A549 (cell line): ENCODE results near the gene GPR61.

Experiments
- BHLHE40 ChIP-seq: IDR thresholded peaks from 2 replicates; pipeline ENCODE4 v1.6.1; 2012; ENCODE audit warnings: low read depth, low read length, inconsistent platforms
- CTCF ChIP-seq: fragments of >200 bp; sonication (Bioruptor Twin); formaldehyde crosslinking; IDR thresholded peaks from 3 replicates; pipeline ENCODE4 v1.5.1; 2016
- EHMT2 ChIP-seq: fragments of 200-600 bp; sonication (generic); IDR thresholded peaks from 2 replicates; pipeline ENCODE4 v1.6.1; 2016; ENCODE audit warnings: antibody characterized with exemption, low read depth, mild to moderate bottlenecking, moderate library complexity
- EP300 ChIP-seq, 2 experiments: fragments of >200 bp; sonication (Bioruptor Twin); formaldehyde crosslinking; IDR thresholded peaks; 2 replicates in 1 of 2; 3 replicates in 1 of 2; pipeline ENCODE4 v1.6.1; 2016 to 2017
- ESRRA ChIP-seq: fragments of 150-350 bp; IDR thresholded peaks from 2 replicates; pipeline ENCODE4 v1.6.1; 2014; ENCODE audit warnings: mild to moderate bottlenecking, low read length, borderline replicate concordance
- KDM1A ChIP-seq: fragments of 200-600 bp; sonication (generic); IDR thresholded peaks from 2 replicates; pipeline ENCODE4 v1.6.1; 2016; ENCODE audit warnings: low read depth, mild to moderate bottlenecking
- MYC ChIP-seq: IDR thresholded peaks from 2 replicates; pipeline ENCODE4 v1.6.1; 2012; ENCODE audit warnings: mild to moderate bottlenecking, inconsistent platforms, low read length, improper control_type of control experiment, borderline replicate concordance
- REST ChIP-seq: fragments of 200-600 bp; sonication (generic); IDR thresholded peaks from 2 replicates; pipeline ENCODE4 v1.6.1; 2016; ENCODE audit warnings: antibody characterized with exemption, mild to moderate bottlenecking, moderate library complexity

GRCh38 chr1:109516872-109517271 is 22.8 kb upstream of the GPR61 start:
- TF ChIP-seq EP300 (IDR thresholded peaks at IDR 0.05) (no peak), CTCF (no peak), BHLHE40 (no peak), ESRRA (no peak), REST (no peak), KDM1A (no peak), MYC (no peak), EHMT2 (no peak)
